ENCODE results near the gene ACSS2.

GRCh38 chr20:34883809-34884208 lies 7.4 kb downstream of the ACSS2 start:
- TF ChIP-seq ZNF274 (IDR thresholded peaks at IDR 0.05; ENCODE audit: low read depth, low read length) (no peak), SUZ12 (IDR thresholded peaks at IDR 0.05; ENCODE audit: extremely low read depth, insufficient read depth, insufficient read length) (no peak), YY1 (IDR thresholded peaks at IDR 0.05; ENCODE audit: insufficient read depth, insufficient read length) (no peak)

All from NT2/D1 (cell line).